ENCODE data around the gene CAPN15.

The CAPN15 gene

DNA sequence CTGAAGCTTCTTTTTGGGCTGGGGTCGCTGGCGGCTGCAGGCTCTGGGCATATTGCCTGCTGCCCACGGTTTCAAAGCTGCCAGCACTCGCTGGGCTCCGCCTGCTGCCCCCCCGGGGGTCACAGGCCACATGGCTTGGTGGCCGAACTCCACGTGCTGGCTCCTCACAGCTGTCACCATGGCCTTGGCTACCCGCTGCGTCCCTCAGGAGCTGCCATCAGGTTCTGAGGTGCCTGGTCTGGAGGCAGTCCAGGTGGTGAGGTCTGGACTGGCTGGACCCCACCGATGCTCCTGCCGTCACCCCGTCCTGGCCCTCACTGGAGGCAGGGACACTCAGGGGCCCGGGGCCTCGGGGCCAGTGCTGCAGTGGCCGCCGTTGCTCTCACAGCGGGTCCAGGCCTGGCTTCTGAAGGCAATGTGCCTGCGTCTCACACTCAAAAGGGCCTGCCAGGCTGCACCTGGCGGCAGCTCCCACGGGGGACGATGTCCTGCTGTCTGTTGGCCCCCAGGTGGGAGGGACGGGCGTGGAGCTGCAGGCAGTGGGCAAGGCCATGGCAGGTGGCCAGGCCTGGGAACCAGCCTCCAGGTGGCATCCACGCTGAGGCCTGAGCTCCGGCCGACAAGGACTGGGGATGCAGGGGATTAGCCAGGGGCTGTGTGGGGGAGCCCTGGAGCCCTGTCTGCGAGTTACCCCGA lies 13.3 kb downstream of the CAPN15 start:
- no peak for TF ChIP-seq YY1 (IDR thresholded peaks at IDR 0.05; ENCODE audit: low read depth)
- TF ChIP-seq, protein P1, sequence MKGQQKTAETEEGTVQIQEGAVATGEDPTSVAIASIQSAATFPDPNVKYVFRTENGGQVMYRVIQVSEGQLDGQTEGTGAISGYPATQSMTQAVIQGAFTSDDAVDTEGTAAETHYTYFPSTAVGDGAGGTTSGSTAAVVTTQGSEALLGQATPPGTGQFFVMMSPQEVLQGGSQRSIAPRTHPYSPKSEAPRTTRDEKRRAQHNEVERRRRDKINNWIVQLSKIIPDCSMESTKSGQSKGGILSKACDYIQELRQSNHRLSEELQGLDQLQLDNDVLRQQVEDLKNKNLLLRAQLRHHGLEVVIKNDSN (IDR thresholded peaks at IDR 0.05), result no peak
- no peak for TF ChIP-seq TAF1 (IDR thresholded peaks at IDR 0.05; ENCODE audit: low read depth)
- no peak for TF ChIP-seq TEAD4 (IDR thresholded peaks at IDR 0.05)

DNA sequence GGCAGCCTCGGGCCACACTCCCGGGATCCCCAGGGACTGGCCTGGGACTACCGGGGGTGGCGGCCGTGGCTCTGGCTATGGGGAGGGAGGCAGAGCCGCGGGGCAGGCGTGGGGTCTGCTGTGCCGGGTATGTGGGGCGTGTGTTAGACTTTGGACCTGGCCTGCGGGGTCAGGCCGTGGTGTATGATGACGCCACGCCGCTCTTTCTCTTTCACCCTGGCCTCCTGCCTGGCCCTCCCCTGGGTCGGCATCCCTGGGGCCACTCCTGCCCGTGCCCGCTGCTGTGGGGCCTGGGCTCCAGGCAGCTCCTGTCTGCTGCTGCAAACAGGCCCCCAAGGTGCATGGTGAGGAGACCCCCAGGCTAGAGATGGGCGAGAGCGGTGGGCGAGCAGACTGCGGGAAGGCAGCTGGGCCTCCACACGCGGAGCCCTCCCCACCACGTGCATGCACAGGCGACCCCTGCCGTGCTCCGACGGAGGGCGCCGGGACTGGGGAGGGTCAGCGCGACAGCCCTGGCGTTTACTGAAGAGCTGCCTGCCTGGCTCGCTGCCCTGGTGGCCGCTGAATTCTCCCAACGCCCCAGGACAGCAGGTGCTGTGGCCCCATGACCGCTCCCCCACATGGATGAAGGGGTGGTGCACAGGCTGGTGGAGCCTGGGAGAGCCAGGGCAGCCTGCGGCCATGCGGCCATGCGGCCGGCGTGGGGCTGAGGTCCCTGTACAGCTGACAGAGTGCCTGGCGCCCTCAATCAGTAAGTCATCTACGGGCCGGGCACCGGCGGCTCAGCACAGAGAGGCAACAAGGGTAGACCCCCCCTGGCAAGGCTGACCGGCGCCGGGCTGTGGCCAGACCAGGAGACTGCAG lies 16.0 kb downstream of the CAPN15 start:
- TF ChIP-seq, protein P2, sequence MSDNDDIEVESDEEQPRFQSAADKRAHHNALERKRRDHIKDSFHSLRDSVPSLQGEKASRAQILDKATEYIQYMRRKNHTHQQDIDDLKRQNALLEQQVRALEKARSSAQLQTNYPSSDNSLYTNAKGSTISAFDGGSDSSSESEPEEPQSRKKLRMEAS (IDR thresholded peaks at IDR 0.05), result no peak
- TF ChIP-seq FOXM1 (IDR thresholded peaks at IDR 0.05; ENCODE audit: borderline replicate concordance, low read depth) (no peak), EGR1 (IDR thresholded peaks at IDR 0.05) (no peak), NFIC (IDR thresholded peaks at IDR 0.05) (no peak), CEBPB (IDR thresholded peaks at IDR 0.05) (no peak), CREB1 (IDR thresholded peaks at IDR 0.05; ENCODE audit: low read depth) (no peak), TCF12 (IDR thresholded peaks at IDR 0.05; ENCODE audit: low read depth) (no peak), TAF1 (IDR thresholded peaks at IDR 0.05; ENCODE audit: low read depth) (no peak), TEAD4 (IDR thresholded peaks at IDR 0.05) (no peak), YY1 (IDR thresholded peaks at IDR 0.05; ENCODE audit: low read depth) (no peak), RAD21 (IDR thresholded peaks at IDR 0.05; ENCODE audit: low read depth) (no peak), EP300 (IDR thresholded peaks at IDR 0.05; ENCODE audit: borderline replicate concordance) (no peak), ZBTB7A (IDR thresholded peaks at IDR 0.05; ENCODE audit: low read depth) (no peak)
- TF ChIP-seq, protein P1 (IDR thresholded peaks at IDR 0.05), result no peak
- TF ChIP-seq, protein P3, sequence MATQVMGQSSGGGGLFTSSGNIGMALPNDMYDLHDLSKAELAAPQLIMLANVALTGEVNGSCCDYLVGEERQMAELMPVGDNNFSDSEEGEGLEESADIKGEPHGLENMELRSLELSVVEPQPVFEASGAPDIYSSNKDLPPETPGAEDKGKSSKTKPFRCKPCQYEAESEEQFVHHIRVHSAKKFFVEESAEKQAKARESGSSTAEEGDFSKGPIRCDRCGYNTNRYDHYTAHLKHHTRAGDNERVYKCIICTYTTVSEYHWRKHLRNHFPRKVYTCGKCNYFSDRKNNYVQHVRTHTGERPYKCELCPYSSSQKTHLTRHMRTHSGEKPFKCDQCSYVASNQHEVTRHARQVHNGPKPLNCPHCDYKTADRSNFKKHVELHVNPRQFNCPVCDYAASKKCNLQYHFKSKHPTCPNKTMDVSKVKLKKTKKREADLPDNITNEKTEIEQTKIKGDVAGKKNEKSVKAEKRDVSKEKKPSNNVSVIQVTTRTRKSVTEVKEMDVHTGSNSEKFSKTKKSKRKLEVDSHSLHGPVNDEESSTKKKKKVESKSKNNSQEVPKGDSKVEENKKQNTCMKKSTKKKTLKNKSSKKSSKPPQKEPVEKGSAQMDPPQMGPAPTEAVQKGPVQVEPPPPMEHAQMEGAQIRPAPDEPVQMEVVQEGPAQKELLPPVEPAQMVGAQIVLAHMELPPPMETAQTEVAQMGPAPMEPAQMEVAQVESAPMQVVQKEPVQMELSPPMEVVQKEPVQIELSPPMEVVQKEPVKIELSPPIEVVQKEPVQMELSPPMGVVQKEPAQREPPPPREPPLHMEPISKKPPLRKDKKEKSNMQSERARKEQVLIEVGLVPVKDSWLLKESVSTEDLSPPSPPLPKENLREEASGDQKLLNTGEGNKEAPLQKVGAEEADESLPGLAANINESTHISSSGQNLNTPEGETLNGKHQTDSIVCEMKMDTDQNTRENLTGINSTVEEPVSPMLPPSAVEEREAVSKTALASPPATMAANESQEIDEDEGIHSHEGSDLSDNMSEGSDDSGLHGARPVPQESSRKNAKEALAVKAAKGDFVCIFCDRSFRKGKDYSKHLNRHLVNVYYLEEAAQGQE (IDR thresholded peaks at IDR 0.05; ENCODE audit: low read depth), result no peak

DNA sequence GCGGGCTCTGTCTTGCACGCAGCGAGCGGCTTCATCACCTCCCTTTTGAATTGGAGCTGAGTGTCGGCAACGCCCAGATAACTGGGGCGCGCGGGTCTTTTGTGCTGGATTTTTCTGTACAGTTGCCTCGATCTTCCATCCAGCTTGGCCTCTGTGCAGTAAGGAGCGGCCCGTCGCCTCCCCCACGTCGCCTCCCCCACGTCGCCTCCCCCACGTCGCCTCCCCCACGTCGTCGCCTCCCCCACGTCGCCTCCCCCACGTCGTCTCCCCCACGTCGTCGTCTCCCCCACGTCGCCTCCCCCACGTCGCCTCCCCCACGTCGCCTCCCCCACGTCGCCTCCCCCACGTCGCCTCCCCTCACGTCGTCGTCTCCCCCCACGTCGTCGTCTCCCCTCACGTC lies 17.0 kb downstream of the CAPN15 start:
- TF ChIP-seq, protein P3 (IDR thresholded peaks at IDR 0.05; ENCODE audit: low read depth), result no peak

DNA sequence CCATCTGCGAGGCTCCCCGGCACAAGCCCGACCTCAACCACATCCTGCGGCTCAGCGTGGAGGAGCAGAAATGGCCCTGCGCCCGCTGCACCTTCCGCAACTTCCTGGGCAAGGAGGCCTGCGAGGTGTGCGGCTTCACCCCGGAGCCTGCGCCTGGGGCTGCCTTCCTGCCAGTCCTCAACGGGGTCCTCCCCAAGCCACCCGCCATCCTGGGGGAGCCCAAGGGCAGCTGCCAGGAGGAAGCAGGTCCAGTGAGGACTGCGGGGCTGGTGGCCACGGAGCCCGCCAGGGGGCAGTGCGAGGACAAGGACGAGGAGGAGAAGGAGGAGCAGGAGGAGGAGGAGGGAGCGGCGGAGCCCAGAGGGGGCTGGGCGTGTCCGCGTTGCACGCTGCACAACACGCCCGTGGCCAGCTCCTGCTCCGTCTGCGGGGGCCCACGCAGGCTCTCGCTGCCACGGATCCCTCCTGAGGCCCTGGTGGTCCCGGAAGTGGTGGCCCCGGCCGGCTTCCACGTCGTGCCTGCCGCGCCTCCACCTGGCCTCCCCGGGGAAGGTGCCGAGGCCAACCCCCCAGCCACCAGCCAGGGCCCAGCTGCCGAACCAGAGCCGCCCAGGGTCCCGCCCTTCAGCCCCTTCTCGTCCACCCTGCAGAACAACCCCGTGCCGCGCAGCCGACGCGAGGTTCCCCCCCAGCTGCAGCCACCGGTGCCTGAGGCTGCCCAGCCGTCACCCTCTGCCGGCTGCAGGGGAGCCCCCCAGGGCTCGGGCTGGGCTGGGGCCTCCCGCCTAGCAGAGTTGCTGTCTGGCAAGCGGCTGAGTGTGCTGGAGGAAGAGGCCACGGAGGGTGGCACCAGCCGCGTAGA lies 19.6 kb downstream of the CAPN15 start:
- TF ChIP-seq, protein P1 (IDR thresholded peaks at IDR 0.05), result no peak
- no peak for TF ChIP-seq RAD21 (IDR thresholded peaks at IDR 0.05; ENCODE audit: low read depth)
- TF ChIP-seq TEAD4 (IDR thresholded peaks at IDR 0.05), result no peak
- no peak for TF ChIP-seq CEBPB (IDR thresholded peaks at IDR 0.05)
- no peak for TF ChIP-seq CREB1 (IDR thresholded peaks at IDR 0.05; ENCODE audit: low read depth)
- TF ChIP-seq EGR1 (IDR thresholded peaks at IDR 0.05), result no peak
- TF ChIP-seq NFIC (IDR thresholded peaks at IDR 0.05), result no peak
- TF ChIP-seq, protein P3 (IDR thresholded peaks at IDR 0.05; ENCODE audit: low read depth), result no peak
- no peak for TF ChIP-seq FOXM1 (IDR thresholded peaks at IDR 0.05; ENCODE audit: borderline replicate concordance, low read depth)
- TF ChIP-seq, protein P2 (IDR thresholded peaks at IDR 0.05), result no peak
- no peak for TF ChIP-seq YY1 (IDR thresholded peaks at IDR 0.05; ENCODE audit: low read depth)
- TF ChIP-seq ZBTB7A (IDR thresholded peaks at IDR 0.05; ENCODE audit: low read depth), result no peak
- TF ChIP-seq EP300 (IDR thresholded peaks at IDR 0.05; ENCODE audit: borderline replicate concordance), result no peak
- TF ChIP-seq TAF1 (IDR thresholded peaks at IDR 0.05; ENCODE audit: low read depth), result no peak
- TF ChIP-seq TCF12 (IDR thresholded peaks at IDR 0.05; ENCODE audit: low read depth), result no peak

Data from Ishikawa (cell line).